Body of pancreas (tissue), 4 donors: ENCODE results near the gene BUB3.

Source experiments
- POLR2A ChIP-seq, 3 donors: fragments of 450-650 bp; IDR thresholded peaks; one replicate each; pipeline ENCODE4 v1.6.1; 2016; ENCODE audit warnings: antibody characterized with exemption in 3 of 3, mild to moderate bottlenecking in 2 of 3
- TF ChIP-seq, protein P1 (sequence below), 7 experiments: fragments of 450-650 bp in 4 of 7; fragments of 200-600 bp in 3 of 7; sonication (generic) in 3 of 7; IDR thresholded peaks; one replicate each; pipeline ENCODE4 v1.5.1; 2016 to 2019; ENCODE audit warnings: antibody characterized with exemption in 7 of 7

DNA sequence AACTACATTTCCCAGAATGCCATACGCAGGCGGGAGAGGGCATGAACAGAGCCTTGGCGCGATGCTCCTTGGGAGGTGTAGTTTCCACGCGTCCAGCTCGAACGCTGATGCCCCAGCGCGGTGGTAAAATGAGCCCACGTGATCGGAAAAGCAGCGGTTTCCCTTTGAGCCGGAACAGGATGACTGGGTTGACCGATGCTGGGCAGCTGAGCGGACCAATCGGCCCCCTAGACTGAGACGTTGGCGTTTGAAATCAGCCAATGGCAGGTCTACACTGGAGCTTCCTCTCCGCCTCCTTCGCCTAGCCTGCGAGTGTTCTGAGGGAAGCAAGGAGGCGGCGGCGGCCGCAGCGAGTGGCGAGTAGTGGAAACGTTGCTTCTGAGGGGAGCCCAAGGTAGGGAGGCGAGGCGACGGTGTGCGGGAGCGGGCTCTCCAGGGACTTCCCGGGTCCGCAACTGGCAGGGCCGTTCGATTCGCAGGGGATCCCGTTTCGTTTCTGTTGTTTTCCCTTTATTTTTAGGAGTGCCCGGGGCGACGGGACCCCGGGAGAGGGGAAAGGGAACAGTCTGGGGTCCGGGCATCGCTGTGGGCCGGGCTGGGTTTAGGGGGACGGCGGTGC, at the start of gene BUB3:
- TF ChIP-seq, protein P1, sequence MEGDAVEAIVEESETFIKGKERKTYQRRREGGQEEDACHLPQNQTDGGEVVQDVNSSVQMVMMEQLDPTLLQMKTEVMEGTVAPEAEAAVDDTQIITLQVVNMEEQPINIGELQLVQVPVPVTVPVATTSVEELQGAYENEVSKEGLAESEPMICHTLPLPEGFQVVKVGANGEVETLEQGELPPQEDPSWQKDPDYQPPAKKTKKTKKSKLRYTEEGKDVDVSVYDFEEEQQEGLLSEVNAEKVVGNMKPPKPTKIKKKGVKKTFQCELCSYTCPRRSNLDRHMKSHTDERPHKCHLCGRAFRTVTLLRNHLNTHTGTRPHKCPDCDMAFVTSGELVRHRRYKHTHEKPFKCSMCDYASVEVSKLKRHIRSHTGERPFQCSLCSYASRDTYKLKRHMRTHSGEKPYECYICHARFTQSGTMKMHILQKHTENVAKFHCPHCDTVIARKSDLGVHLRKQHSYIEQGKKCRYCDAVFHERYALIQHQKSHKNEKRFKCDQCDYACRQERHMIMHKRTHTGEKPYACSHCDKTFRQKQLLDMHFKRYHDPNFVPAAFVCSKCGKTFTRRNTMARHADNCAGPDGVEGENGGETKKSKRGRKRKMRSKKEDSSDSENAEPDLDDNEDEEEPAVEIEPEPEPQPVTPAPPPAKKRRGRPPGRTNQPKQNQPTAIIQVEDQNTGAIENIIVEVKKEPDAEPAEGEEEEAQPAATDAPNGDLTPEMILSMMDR (IDR thresholded peaks at IDR 0.05): peak in 5 of 7 experiments; percentile 13 to 57 (median 51)
- TF ChIP-seq POLR2A (IDR thresholded peaks at IDR 0.05): peak; percentile 53 to 89 (median 85)
